C4-2B (cell line): Measurements from ENCODE around the gene GPATCH4.
"Not testable (repeated sequence)": the region's sequence is repeated elsewhere in the genome, so short reads cannot be mapped to it uniquely, and the experiment has no call there.

Experiments
- H3K27ac ChIP-seq: fragments of 450-650 bp; 2 replicates; pipeline ENCODE4 v1.5.1; 2017
- ZFX ChIP-seq: fragments of 450-650 bp; IDR thresholded peaks from 2 replicates; pipeline ENCODE4 v1.6.1; 2017
- TF ChIP-seq, protein P1 (sequence below): fragments of 450-650 bp; conservative IDR thresholded peaks from 2 replicates; pipeline ENCODE4 v1.5.1; 2017; ENCODE audit warnings: mild to moderate bottlenecking

The GPATCH4 gene

DNA sequence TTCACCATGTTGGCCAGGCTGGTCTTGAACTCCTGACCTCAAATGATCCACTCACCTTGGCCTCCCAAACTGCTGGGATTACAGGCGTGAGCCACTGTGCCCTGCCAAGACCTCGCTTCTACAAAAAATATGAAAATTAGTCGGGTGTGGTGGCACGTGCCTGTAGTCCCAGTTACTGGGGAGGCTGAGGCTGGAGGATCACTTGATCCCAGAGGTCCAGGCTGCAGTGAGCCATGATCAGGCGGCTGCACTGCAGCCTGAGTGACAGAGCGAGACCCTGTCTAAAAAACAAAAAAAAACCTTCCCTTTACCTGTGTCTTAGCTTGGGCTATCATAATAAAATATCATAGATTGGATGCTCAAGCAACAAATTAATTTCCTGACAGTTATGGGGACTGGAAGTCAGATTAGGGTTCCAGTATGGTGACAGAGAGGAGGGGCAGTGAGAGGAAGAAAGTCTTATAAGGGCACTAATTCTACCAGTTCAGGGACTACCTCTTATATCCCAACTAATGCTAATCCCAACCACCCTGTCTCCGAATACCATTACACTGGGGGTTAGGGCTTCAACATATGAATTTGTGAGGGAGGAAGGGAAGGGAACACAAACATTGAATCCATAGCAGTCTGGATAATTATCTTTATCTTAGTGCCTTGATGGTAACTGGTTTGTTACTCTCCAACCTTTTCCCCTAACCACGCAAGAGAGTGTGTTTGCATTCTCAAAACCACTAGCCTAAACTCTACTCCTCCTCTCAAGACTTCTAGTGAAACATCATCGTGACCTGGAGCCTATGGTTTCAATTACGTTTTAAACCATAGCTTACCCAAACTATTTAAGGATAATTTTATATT is 10.7 kb downstream of the GPATCH4 start:
- no peak overlapping the region for H3K27ac ChIP-seq
- TF ChIP-seq ZFX: no peak
- TF ChIP-seq, protein P1, sequence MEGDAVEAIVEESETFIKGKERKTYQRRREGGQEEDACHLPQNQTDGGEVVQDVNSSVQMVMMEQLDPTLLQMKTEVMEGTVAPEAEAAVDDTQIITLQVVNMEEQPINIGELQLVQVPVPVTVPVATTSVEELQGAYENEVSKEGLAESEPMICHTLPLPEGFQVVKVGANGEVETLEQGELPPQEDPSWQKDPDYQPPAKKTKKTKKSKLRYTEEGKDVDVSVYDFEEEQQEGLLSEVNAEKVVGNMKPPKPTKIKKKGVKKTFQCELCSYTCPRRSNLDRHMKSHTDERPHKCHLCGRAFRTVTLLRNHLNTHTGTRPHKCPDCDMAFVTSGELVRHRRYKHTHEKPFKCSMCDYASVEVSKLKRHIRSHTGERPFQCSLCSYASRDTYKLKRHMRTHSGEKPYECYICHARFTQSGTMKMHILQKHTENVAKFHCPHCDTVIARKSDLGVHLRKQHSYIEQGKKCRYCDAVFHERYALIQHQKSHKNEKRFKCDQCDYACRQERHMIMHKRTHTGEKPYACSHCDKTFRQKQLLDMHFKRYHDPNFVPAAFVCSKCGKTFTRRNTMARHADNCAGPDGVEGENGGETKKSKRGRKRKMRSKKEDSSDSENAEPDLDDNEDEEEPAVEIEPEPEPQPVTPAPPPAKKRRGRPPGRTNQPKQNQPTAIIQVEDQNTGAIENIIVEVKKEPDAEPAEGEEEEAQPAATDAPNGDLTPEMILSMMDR: no peak

DNA sequence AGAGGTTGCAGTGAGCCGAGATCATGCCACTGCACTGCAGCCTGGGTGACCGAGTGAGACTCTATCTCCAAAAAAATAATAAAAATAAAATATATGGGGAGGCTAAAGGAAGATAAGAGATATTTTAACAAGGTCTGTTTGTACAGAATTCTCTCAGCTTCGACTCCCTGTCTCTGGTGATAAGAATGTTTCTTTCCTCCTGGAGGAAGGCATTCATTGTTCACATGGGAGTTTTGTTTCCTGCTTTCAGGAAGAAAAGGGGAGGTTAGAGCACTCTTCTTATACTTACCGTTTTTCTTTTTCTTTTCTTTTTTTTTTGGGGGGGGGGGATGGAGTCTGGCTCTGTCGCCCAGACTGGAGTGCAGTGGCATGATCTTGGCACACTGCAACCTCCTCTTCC is 11.7 kb downstream of the GPATCH4 start:
- no peak overlapping the region for H3K27ac ChIP-seq
- TF ChIP-seq, protein P1: no peak
- no peak for TF ChIP-seq ZFX

DNA sequence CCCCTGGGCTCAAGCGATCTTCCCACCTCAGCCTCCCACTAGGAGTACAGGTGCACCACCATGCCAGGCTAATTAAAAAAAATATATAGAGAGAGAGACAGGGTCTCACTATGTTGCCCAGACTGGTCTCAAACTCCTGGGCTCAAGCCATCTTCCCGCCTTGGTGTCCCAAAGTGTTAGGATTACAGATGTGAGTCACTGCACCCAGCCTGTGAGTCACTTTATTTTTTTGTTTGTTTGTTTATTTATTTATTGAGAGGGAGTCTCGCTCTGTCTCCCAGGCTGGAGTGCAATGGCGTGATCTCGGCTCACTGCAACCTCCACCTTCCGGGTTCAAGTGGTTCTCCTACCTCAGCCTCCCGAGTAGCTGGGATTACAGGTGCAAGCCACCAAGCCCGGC is 13.4 kb downstream of the GPATCH4 start:
- not testable (repeated sequence) for H3K27ac ChIP-seq

DNA sequence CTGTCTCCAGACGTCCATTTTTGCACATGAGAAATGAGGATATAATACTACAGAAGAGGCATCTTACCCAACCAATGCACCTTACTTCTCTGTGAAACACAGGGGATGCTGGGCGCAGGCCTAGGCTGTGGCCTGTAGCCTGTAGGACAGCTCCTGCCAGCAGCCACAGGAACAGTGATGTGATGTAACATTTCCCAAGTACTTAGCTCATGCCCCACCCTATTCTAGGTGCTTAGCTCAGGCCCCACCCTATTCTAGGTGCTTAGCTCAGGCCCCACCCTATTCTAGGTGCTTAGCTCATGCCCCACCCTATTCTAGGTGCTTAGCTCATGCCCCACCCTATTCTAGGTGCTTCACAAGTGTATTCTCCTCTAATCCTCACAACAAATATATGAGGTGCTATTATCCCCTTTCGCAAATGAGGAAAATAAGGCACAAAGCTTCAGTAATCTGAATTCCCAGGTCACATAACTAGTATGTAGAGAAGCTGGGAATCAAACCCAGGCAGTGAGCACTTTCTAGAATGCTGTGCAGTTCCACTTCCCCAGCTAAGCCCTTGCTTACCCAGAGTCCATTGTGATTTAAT is 14.3 kb downstream of the GPATCH4 start:
- no peak overlapping the region for H3K27ac ChIP-seq
- no peak for TF ChIP-seq ZFX
- TF ChIP-seq, protein P1: no peak

DNA sequence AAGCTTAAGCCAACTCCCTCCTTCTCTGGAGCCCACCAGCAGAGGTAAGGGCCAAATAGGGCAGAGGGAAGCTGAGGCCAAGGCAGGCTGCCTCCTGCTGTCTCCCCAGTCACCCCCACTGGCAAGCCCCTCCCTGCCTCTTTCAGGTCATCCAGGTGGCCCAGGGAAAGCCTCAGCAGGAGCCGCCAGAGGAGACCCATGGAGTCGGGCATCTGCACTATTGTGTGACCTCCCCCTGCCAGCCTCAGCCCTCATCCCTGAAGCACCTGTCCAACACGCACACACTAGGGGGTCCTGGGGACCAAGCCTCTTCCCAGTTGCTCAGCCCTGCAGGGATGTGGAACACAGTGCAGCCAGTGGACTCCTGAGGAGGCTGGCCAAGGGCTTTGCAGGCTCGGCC is 15.0 kb downstream of the GPATCH4 start:
- TF ChIP-seq, protein P1: no peak
- TF ChIP-seq ZFX: no peak
- H3K27ac ChIP-seq: no peak overlapping the region

DNA sequence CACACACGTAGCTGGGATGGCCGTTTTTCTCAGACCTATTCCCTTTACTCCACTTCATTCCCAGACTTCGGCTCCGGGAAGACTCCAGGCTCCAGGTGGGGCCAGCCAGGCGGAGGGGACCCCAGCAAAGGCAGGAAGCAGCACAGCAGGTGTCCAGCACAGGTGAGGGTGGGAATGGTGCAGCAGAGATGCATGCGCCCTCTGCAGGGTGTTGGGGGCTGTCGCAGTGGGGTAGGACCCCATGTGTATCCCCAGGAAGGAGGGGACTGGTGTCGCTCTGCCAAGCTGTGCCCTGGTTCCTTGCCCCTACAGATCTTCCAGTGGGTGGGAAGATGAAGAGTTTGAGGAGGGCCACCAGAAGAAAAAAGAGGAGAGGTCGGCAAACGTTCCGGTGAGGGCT is 16.5 kb downstream of the GPATCH4 start:
- no peak overlapping the region for H3K27ac ChIP-seq
- no peak for TF ChIP-seq ZFX
- TF ChIP-seq, protein P1: no peak

DNA sequence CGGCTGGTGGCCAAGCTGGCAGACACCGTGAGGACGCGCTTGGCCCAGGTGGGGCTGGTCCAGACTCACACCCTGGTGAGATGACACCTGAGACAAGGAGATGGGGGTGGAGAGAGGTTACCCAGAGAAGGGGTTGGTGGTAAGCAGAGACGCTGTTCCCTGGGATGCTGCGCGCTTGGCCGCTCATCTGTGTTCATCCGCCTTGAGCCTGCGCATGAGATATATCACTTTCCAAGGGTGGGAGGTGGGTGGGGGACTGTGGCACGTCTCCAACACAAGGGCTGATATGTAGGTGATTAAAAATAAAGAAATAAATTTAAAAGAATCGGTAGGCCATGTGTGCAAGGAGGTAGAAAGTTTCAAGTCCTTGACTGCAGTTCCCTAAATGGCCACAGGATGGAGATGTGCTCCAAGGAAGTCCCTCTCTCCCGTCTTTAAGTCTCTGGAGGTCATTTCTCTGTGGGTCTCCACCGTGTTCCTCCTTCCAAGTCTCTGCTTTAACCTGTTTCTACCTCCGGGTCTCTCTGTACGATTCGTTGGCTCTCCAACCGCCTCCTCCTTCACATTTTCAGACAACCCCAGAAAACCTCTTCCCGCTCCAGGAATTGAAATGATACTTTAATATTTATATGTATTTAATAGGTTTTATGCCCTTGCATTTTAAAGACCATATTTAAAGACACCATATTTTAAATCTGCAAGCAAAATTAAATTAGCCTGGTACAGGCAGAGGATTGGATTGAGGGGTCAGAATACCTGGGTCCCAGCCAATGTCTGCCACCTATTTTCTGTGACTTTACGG is 17.3 kb downstream of the GPATCH4 start:
- TF ChIP-seq, protein P1: peak; percentile 90
- no peak for TF ChIP-seq ZFX
- H3K27ac ChIP-seq: no peak overlapping the region
